ENCODE results near the gene ZC2HC1C.

ZC2HC1C gene

GRCh38 chr14:75098212-75098611 is 28.8 kb downstream of the ZC2HC1C start:
- no peak for TF ChIP-seq CTCF (IDR thresholded peaks at IDR 0.05; ENCODE audit: low read depth, low read length, missing control alignments)
- H3K4me3 ChIP-seq (ENCODE audit: low read depth, low read length) = no peak overlapping the region
- DNase-seq (ENCODE audit: low read depth) = no peak

- no peak overlapping the region for H3K4me3 ChIP-seq (ENCODE audit: low read depth, low read length)
- DNase-seq (ENCODE audit: low read depth) = no peak
These were observed 29.2 kb downstream of the ZC2HC1C start for GRCh38 chr14:75098682-75099081.

DNA sequence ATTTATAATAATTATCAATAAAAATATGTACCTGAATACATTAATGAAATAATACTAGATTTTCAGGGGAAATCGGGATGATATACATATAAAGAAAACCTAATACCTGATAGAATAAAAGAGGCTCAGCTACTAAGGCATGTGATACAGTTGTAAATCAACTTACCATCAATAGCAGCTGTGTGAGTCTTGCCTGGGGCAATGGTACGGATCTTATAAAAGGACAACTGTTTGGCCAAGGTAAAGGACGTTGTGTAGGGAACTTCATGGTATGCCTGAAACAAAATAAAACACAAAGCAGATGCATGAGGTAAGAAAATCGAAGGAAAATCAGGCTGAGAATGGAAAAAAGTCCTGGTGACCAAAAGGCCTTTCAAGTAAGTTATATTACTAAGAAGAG is 32.0 kb downstream of the ZC2HC1C start:
- H3K4me3 ChIP-seq (ENCODE audit: low read depth, low read length) = no peak overlapping the region
- TF ChIP-seq CTCF (IDR thresholded peaks at IDR 0.05; ENCODE audit: low read depth, low read length, missing control alignments) = no peak
- DNase-seq (ENCODE audit: low read depth) = no peak

More at GRCh38 chr14:75098682-75099081, 29.2 kb downstream of the ZC2HC1C start:
- no peak for TF ChIP-seq CTCF (IDR thresholded peaks at IDR 0.05; ENCODE audit: low read depth, low read length, missing control alignments)

- H3K4me3 ChIP-seq (ENCODE audit: low read depth, low read length) = no peak overlapping the region
- no peak for DNase-seq (ENCODE audit: low read depth)
- no peak for TF ChIP-seq CTCF (IDR thresholded peaks at IDR 0.05; ENCODE audit: low read depth, low read length, missing control alignments)
These were observed 37.7 kb downstream of the ZC2HC1C start for GRCh38 chr14:75107186-75107585.

DNA sequence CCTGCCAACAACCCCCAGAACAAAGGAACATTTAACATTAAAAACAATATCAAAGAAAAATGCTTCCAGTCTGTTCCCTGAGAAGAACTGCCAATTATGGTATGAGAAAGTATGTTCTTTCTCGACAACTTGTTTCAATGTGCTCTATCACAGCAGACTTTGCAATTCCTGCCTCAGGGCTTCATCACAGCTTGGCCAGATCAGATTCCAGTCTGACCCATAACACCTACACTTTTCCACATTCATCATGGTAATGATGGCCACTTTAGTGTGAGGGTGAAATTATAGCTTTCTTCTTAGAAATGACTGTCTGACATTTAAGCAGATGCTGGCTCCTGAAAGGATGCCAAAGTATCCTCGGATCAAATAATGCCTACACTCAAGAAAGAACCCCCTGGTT is 40.4 kb downstream of the ZC2HC1C start:
- no peak overlapping the region for H3K4me3 ChIP-seq (ENCODE audit: low read depth, low read length)
- DNase-seq (ENCODE audit: low read depth) = no peak
- no peak for TF ChIP-seq CTCF (IDR thresholded peaks at IDR 0.05; ENCODE audit: low read depth, low read length, missing control alignments)

DNA sequence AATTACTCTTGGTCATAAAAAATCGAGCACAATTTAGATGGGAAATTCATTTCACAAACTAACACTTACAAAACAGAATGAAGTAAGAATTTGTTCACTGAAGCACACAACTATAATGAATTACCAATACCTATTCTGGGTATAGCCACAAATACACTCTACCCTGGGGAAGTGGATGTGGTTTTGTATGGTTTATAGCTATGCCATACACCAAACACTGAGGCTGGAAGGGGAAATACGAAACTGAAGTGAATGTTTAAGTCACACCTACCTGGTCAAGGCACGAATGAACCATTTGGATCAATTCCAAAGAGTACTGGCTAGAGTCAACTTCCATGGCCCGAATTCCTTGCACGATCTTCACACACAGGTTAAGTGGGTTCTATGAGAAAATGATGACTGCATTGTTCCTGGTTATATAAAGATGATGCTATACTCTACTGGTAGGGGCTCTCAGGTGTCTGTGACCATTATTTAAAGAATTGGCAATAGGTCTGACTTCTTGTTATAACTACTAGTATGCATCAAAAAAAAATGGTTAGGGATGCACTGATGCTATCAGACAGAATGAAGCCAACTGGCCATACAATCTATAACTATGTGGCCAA is 44.6 kb downstream of the ZC2HC1C start:
- H3K4me3 ChIP-seq (ENCODE audit: low read depth, low read length) = no peak overlapping the region
- no peak for DNase-seq (ENCODE audit: low read depth)
- no peak for TF ChIP-seq CTCF (IDR thresholded peaks at IDR 0.05; ENCODE audit: low read depth, low read length, missing control alignments)

DNA sequence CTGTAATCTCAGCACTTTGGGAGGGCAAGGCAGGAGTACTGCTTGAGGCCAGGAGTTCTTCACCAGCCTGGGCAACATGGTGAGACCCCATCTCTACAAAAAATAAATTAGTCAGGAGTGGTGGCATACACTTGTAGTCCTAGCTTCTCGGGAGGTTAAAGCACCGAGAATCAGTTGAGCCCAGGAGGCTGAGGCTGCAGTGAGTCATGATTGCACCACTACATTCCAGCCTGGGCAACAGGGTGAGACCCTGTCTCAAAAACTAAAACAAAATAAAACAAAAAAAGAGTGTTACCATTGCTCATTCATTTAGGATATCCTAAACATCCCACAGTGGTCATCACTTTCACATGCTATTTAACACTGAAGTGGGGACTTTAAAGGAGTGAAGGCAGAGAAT is 49.6 kb downstream of the ZC2HC1C start:
- no peak for TF ChIP-seq CTCF (IDR thresholded peaks at IDR 0.05; ENCODE audit: low read depth, low read length, missing control alignments)
- no peak overlapping the region for H3K4me3 ChIP-seq (ENCODE audit: low read depth, low read length)
- DNase-seq (ENCODE audit: low read depth) = no peak

All from GM12864 (cell line).